HG02610 (cell line): ENCODE measurements around the gene R3HDM2.
"Not testable (repeated sequence)": the region's sequence is repeated elsewhere in the genome, so short reads cannot be mapped to it uniquely, and the experiment has no call there.

ENCODE experiments used
- ATAC-seq: cut with Tn5 transposase; IDR thresholded peaks from one replicate; pipeline ENCODE4 v1.9.1; 2021; ENCODE audit warnings: mild to moderate bottlenecking, moderate library complexity; ENCODE audit not compliant: unreplicated experiment

The R3HDM2 gene

DNA sequence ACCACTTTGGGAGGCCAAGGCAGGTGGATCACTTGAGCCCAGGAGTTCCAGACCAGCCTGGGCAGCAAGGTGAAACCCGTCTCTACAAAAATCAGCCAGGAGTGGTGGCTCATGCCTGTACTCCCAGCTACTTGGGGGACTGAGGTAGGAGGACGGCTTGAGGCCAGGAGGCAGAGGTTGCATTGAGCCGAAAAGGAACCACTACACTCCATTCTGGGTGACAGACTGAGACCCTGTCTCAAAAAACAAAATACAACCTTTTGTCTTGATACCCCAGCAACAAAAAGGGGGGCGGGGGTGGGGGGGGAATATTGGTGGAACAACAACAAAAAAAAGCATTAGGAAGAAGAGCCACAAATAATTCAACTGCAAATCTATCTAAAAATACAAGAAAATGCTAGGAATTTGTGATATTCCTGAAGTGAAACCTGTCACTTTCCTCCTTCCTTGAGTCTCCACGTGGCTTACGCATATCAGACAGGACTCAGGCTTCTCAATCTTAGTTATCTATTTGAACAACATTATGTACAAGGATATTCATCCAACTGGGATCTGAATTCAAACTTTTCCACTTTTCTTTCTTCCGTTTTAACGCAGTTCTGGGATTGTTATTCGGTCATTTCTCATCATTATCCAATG is 1.3 kb downstream of the R3HDM2 start:
- no peak for ATAC-seq

DNA sequence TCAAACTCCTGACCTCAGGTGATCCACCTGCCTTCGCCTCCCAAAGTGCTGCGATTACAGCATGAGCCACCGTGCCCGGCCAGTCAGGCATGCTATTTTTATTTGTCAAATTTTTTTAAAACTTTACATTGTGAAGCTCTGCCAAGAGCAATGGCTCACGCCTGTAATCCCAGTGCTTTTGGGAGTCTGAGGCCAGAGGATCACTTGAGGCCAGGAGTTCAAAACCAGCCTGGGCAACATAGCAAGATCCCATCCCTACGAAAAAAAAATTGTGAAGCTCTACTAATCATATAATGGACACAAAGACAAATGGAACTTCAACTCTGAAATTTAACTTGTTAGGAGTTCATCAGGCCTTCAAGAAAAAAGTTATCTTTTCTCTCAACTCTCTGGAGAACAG is 1.9 kb downstream of the R3HDM2 start:
- ATAC-seq: no peak

DNA sequence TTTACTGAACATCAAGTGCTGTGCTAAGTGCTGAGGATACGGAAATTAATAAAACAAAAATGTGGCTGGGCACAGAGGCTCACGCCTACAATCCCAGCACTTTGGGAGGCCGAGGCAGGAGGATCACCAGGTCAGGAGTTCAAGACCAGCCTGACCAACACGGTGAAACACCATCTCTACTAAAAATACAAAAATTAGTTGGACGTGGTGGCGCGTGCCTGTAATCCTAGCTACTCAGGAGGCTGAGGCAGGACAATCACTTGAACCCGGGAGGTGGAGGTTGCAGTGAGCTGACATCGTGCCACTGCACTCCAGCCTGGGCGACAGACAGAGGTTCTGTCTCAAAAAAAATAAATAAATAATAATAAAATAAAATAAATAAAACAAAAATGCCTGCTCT is 3.9 kb downstream of the R3HDM2 start:
- not testable (repeated sequence) for ATAC-seq

- no peak for ATAC-seq
Measured at GRCh38 chr12:57420482-57420881, 10.4 kb downstream of the R3HDM2 start.

- no peak for ATAC-seq
Measured at GRCh38 chr12:57419495-57419894, 11.3 kb downstream of the R3HDM2 start.

DNA sequence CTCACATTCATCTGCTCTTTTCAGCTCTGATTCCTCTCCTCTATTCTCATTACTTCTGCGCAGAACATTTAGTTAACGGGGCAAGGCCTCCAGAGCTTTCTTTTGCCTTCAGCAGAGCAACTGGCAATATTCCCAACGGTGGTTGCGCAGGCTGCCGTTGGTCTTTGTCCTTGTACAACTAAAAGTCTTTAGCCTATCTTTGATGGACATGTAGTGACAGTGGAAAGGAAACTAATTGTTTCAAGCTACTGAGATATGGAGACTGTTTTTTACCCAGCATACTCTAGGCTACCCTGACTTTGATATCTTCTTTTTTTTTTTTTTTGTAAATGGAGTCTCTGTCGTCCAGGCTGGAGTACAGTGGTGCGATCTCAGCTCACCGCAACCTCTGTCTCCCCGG is 12.6 kb downstream of the R3HDM2 start:
- ATAC-seq: no peak

GRCh38 chr12:57416039-57416996 is 14.5 kb downstream of the R3HDM2 start:
- no peak for ATAC-seq

DNA sequence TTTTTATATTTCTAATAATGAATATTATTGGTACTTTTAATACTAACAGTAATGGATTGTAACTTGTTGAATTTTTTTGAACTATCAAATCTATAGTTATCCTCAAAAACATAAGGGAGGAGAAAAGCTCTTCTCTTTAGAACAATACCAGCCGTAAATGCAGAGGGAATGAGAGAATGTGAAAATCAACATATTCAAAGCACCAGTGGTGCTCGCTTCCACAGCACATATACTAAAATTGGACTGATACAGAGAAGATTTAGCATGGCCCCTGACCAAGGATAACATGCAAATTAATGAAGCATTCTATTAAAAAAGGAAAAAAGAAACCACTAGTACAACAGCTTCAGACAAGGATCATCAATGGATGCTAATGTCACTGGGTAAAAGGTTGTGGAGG is 15.8 kb downstream of the R3HDM2 start:
- no peak for ATAC-seq

DNA sequence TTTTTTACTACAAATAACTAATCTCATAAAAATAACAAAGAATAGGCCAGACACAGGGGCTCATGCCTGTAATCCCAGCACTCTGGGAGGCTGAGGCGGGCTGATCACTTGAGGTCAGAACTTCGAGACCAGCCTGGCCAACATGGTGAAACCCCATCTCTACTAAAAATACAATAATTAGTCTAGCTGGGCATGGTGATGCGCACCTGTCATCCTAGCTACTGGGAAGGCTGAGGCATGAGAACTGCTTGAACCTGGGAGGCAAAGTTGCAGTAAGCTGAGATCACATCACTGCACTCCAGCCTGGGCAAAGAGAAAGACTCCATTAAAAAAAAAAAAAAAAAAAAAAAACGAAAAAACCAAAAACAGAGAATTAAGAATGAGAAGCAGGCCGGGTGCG is 16.7 kb downstream of the R3HDM2 start:
- not testable (repeated sequence) for ATAC-seq

DNA sequence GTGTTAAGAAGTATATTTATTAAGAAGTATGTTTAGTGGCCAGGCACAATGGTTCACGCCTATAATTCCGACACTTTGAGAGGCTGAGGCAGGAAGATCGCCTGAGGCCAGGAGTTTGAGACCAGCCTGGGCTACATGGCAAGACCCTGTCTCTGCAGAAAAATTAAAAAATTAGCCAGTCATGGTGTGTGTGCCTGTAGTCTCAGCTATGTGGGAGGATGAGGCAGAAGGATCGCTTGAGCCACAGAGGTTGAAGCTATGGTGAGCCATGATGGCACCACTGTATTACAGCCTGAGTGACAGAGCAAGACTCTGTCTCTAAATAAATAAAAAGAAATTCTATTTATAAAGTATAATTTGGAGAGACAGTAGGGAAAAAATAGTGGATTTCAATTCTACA is 20.3 kb downstream of the R3HDM2 start:
- ATAC-seq: no peak

GRCh38 chr12:57404966-57405640 is 25.7 kb downstream of the R3HDM2 start:
- ATAC-seq: peak; percentile 77

DNA sequence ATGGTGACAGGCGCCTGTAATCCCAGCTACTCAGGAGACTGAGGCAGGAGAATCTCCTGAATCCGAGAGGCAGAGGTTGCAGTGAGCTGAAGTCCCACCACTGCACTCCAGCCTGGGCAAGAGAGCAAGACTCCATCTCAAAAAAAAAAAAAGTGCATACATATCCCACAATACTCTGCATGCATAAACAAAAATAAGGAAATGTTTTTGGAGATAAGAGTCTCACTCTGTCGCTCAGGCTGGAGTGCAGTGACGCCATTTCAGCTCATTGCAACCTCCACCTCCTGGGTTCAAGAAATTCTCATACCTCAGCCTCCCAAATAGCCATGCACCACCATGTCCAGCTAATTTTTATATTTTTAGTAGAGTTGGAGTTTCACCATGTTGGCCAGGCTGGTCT is 28.7 kb downstream of the R3HDM2 start:
- not testable (repeated sequence) for ATAC-seq

- ATAC-seq: no peak
Measured at GRCh38 chr12:57401165-57401564, 29.7 kb downstream of the R3HDM2 start.

GRCh38 chr12:57399718-57400463 is 31.0 kb downstream of the R3HDM2 start:
- ATAC-seq: not testable (repeated sequence)

DNA sequence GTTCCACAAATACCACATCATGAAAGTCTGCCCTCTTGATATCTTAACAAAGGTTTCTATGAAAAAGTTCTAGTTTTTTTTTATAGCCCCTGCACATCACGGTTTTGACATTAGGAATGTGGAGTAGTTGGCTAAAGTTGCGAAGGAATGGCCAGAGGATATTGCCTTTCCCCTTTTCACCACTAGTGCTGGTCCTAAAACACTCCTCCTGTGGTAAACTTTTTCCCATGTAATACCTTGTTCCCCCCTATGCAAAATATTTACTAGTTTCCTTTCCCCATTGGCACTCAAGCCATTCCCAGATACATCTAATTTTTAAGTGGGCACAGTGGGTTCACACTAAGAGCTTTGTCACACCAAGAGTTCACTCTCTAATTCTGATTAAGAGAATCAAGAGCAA is 33.4 kb downstream of the R3HDM2 start:
- ATAC-seq: no peak

GRCh38 chr12:57395121-57395520 is 35.7 kb downstream of the R3HDM2 start:
- ATAC-seq: no peak

DNA sequence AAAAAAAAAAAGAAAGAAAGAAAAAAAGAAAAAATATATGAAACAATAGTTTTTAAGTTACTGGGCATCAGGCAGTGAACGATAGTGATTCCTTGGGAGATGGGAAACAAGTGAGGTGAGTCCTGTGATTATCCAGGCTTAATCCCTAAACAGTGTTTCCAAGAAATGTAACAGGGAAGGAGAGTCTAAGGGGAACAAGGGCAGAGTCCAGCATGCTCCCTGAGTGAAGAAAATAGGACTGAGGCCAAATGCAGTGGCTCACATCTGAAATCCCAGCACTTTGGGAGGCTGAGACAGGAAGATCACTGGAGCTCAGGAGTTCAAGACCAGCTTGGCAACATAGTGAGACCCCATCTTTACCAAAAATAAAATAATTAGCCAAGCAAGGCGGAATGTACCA is 40.7 kb downstream of the R3HDM2 start:
- ATAC-seq: no peak

- ATAC-seq: no peak
Measured at GRCh38 chr12:57389033-57389432, 41.8 kb downstream of the R3HDM2 start.

DNA sequence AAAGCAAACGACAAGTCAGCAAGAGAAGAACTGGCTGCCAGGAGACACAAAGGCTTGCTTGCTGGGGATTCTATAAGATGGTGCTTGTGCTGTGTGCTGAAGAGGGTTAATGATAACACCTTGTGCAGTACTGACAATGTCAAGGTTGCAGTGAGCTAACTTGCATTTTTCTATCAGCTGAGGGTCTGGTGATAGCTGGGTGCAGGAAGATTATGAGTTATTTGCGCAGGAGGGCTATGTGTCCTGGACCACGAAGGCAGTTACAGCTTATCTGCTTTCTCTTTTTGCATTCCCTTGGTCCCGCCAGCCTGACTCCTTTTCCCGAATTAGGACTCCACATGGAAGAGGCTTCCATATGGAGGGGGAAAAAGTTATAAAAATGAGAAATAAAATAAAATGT is 42.4 kb downstream of the R3HDM2 start:
- no peak for ATAC-seq

DNA sequence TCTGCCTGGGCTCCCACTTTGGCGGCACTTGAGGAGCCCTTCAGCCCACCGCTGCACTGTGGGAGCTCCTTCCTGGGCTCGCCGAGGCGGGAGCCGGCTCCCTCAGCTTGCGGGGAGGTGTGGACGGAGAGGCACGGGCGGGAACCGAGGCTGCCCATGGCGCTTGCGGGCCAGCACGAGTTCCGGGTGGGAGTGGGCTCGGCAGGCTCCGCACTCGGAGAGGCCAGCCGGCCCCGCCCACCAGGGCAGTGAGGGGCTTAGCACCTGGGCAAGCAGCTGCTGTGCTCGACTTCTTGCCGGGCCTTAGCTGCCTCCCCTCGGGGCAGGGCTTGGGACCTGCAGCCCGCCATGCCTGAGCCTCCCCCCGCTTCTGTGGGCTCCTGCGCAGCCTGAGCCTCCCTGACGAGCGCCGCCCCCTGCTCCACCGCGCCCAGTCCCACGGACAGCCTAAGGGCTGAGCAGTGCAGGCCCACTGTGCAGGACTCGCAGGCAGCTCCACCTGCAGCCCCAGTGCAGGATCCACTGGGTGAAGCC is 44.6 kb downstream of the R3HDM2 start:
- no peak for ATAC-seq

GRCh38 chr12:57385586-57385985 is 45.3 kb downstream of the R3HDM2 start:
- ATAC-seq: no peak
